Fibroblast of villous mesenchyme (primary cell): ENCODE data around the gene FFAR2. TPM values are rescaled to one million over a fixed set of nuclear protein-coding genes. Genes with fewer than 3 reads are reported as not detected.
"Not testable (repeated sequence)": the region's sequence is repeated elsewhere in the genome, so short reads cannot be mapped to it uniquely, and the experiment has no call there.

Source experiments
- DNase-seq: peaks from one replicate; pipeline ENCODE4 v3.0.0-alpha.2; 2010; ENCODE audit warnings: low read depth
- H3K4me3 ChIP-seq: 2 replicates; pipeline ENCODE4 v1.5.1; 2011; ENCODE audit warnings: low read depth, mild to moderate bottlenecking, low read length
- total RNA-seq: library from RNA; depleted of rRNA; stranded (reverse); fragments of >200 nt; gene quantifications from 2 replicates; pipeline ENCODE4 v1.2.3, GENCODE V29; 2012
- TF ChIP-seq, protein P1 (sequence below): IDR thresholded peaks from 2 replicates; pipeline ENCODE4 v1.5.1; 2012; ENCODE audit warnings: low read depth, mild to moderate bottlenecking, low read length; ENCODE audit not compliant: insufficient read depth

The FFAR2 gene
- total RNA-seq, 1 donor = not detected

DNA sequence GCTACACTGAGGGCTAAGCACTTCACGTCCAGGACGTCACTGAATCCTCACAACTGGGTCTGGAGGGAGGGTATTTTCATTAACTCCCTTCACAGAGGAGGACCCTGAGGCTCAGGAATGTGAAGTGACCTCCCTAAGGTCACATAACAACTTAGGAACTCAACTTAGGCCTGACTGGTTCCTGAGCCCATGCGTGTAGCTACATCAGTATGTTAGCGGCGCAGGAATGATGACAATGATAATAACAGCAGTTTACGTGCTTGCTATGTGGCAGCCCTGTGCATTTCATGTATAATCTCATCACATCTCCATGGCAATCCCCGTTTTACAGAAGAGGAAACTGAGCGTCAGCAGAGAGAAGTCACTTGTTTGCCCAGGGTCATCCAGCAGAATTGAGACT, 23.9 kb downstream of the FFAR2 start:
- DNase-seq = no peak
- no peak overlapping the region for H3K4me3 ChIP-seq
- TF ChIP-seq, protein P1, sequence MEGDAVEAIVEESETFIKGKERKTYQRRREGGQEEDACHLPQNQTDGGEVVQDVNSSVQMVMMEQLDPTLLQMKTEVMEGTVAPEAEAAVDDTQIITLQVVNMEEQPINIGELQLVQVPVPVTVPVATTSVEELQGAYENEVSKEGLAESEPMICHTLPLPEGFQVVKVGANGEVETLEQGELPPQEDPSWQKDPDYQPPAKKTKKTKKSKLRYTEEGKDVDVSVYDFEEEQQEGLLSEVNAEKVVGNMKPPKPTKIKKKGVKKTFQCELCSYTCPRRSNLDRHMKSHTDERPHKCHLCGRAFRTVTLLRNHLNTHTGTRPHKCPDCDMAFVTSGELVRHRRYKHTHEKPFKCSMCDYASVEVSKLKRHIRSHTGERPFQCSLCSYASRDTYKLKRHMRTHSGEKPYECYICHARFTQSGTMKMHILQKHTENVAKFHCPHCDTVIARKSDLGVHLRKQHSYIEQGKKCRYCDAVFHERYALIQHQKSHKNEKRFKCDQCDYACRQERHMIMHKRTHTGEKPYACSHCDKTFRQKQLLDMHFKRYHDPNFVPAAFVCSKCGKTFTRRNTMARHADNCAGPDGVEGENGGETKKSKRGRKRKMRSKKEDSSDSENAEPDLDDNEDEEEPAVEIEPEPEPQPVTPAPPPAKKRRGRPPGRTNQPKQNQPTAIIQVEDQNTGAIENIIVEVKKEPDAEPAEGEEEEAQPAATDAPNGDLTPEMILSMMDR = no peak

- TF ChIP-seq, protein P1 = no peak
- H3K4me3 ChIP-seq = no peak overlapping the region
- DNase-seq = no peak
Measured at GRCh38 chr19:35474104-35474503, 26.0 kb downstream of the FFAR2 start.

GRCh38 chr19:35474594-35474993, 26.5 kb downstream of the FFAR2 start:
- DNase-seq, H3K4me3 ChIP-seq: not testable (repeated sequence)

- TF ChIP-seq, protein P1 = no peak
- DNase-seq = no peak
- H3K4me3 ChIP-seq = no peak overlapping the region
Measured at GRCh38 chr19:35476149-35476548, 28.1 kb downstream of the FFAR2 start.

DNA sequence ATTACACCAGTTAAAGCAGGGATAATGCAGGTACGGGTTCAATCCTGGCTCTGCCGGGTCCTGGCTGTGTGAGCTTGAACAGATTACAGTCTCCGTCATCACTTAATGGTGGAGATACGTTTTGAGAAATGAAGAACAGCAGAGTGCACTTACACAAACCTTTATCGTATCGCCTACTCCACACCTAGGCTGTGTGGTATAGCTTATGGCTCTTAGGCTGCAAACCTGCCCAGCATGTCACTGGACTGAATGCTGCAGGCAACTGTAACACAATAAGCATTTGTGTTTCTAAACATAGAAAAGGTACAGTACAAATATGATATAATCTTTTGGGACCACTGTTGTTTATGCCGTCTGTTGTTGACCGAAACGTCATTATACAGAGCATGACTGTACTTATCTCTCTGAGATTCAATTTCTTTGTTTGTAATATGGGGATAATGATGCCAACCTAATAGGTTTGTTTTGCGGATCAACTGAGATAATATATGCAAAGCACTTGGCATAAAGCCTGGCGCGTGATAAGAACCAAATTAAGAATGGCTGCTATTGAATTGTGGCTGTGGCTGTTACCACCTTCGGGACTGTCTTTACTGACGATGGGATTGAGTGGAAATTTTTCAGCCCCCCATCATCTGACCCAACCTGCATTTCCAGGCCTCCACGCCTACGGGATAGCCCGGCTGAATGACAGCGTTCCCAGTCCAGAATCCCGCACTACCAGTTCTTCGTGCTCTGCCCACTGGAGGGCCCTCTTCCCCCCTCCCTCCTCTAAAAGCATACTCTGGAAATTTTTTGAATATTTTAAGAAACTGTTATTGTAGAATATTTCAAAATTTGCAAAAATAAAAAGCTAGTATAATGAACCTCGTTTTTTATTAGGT, 31.0 kb downstream of the FFAR2 start:
- H3K4me3 ChIP-seq = no peak overlapping the region
- TF ChIP-seq, protein P1 = no peak
- DNase-seq = no peak

GRCh38 chr19:35483089-35483488, 35.0 kb downstream of the FFAR2 start:
- TF ChIP-seq, protein P1 = no peak
- no peak overlapping the region for H3K4me3 ChIP-seq
- no peak for DNase-seq

GRCh38 chr19:35484252-35485036, 36.4 kb downstream of the FFAR2 start:
- DNase-seq = no peak
- H3K4me3 ChIP-seq = no peak overlapping the region
- TF ChIP-seq, protein P1 = no peak
